ENCODE measurements around the gene CFAP20DC. TPM values are rescaled to one million over a fixed set of nuclear protein-coding genes. Genes with fewer than 3 reads are reported as not detected.

The CFAP20DC gene
- total RNA-seq, 1 experiment from 2014 or later, result 0.11 TPM

- Histone ChIP-seq H3K27me3 (ENCODE audit: low read length) (no peaks in the 10 kb centered on the region), H3K4me1 (ENCODE audit: low read length) (no peaks in the 10 kb centered on the region), H3K36me3 (ENCODE audit: insufficient read depth, low read length) (no peaks in the 10 kb centered on the region), H2AFZ (ENCODE audit: low read length) (no peak overlapping the region), H3K4me3 (ENCODE audit: low read length) (no peak overlapping the region), H3K4me2 (ENCODE audit: low read depth, low read length, poor library complexity, severe bottlenecking) (no peak overlapping the region), H3K9me3 (ENCODE audit: low read length) (no peaks in the 10 kb centered on the region), H3K9me2 (replicated peaks; ENCODE audit: insufficient read depth, low read length) (no peaks in the 10 kb centered on the region; the same call in 1 of the 2 replicates), H3K79me2 (ENCODE audit: low read length) (no peaks in the 10 kb centered on the region), H3K27ac (ENCODE audit: low read length) (no peak overlapping the region), H3K9ac (ENCODE audit: low read length) (no peak overlapping the region), H4K20me1 (ENCODE audit: insufficient read depth, low read depth, low read length) (no peaks in the 10 kb centered on the region)
- DNase-seq, result no peak
Measured at GRCh38 chr3:58952128-58952917, 97.5 kb downstream of the CFAP20DC start.

DNA sequence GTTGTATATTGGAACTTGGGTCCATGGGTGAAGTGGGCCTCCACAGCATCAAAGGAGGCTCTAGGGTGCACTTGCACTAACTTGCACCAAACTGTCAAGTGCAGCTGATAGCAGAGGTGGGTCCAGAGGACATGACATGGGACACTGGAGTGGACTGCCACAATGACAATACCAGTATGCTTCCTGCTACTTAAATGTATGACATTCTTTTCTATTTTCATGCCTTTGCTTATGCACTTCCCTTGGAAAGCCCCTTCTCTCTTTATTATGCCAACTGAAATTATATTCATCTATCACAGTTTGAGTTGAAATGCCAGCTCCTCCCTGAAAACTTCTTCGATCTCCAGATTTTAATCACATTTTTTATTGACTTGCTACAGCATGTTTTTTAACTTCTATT is 101.8 kb downstream of the CFAP20DC start:
- Histone ChIP-seq H3K9ac (ENCODE audit: low read length) (no peak overlapping the region), H3K4me3 (ENCODE audit: low read length) (no peak overlapping the region), H4K20me1 (ENCODE audit: insufficient read depth, low read depth, low read length) (no peaks in the 10 kb centered on the region), H3K27ac (ENCODE audit: low read length) (no peak overlapping the region), H3K79me2 (ENCODE audit: low read length) (no peaks in the 10 kb centered on the region), H3K27me3 (ENCODE audit: low read length) (no peaks in the 10 kb centered on the region), H3K4me1 (ENCODE audit: low read length) (no peaks in the 10 kb centered on the region), H3K9me2 (replicated peaks; ENCODE audit: insufficient read depth, low read length) (no peaks in the 10 kb centered on the region), H3K4me2 (ENCODE audit: low read depth, low read length, poor library complexity, severe bottlenecking) (no peak overlapping the region), H2AFZ (ENCODE audit: low read length) (no peak overlapping the region), H3K36me3 (ENCODE audit: insufficient read depth, low read length) (no peaks in the 10 kb centered on the region), H3K9me3 (ENCODE audit: low read length) (no peaks in the 10 kb centered on the region)
- no peak for DNase-seq

DNA sequence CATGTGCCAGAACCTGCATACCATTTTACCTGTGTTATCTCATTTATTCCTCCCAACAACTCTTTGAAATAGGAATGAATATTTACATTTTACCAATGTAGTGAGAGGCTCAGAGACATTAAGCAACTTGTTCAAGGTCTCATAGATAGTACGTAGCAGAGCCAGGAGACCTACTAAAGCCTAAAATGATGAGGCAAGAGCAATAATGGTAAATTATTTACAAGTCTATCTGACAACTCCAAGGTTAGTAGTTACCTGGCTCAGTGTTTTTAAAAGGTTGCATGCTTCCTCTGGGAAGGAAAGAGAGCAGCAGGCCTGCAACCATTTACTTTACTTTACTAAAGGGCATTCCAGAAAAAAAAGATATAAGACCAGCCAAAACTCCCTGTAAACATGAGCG is 103.0 kb downstream of the CFAP20DC start:
- Histone ChIP-seq H3K4me1 (ENCODE audit: low read length) (no peaks in the 10 kb centered on the region), H3K79me2 (ENCODE audit: low read length) (no peaks in the 10 kb centered on the region), H4K20me1 (ENCODE audit: insufficient read depth, low read depth, low read length) (no peaks in the 10 kb centered on the region), H3K4me2 (ENCODE audit: low read depth, low read length, poor library complexity, severe bottlenecking) (no peak overlapping the region), H3K9ac (ENCODE audit: low read length) (no peak overlapping the region), H3K27ac (ENCODE audit: low read length) (no peak overlapping the region), H3K9me3 (ENCODE audit: low read length) (no peaks in the 10 kb centered on the region), H3K4me3 (ENCODE audit: low read length) (no peak overlapping the region), H3K9me2 (replicated peaks; ENCODE audit: insufficient read depth, low read length) (no peaks in the 10 kb centered on the region), H3K36me3 (ENCODE audit: insufficient read depth, low read length) (no peaks in the 10 kb centered on the region), H2AFZ (ENCODE audit: low read length) (no peak overlapping the region), H3K27me3 (ENCODE audit: low read length) (no peaks in the 10 kb centered on the region)
- no peak for DNase-seq

- no peaks in the 10 kb centered on the region for H3K36me3 ChIP-seq (ENCODE audit: insufficient read depth, low read length)
- no peaks in the 10 kb centered on the region for H3K27me3 ChIP-seq (ENCODE audit: low read length)
- H3K4me3 ChIP-seq (ENCODE audit: low read length), result no peak overlapping the region
- no peak overlapping the region for H2AFZ ChIP-seq (ENCODE audit: low read length)
- H3K4me1 ChIP-seq (ENCODE audit: low read length), result no peaks in the 10 kb centered on the region
- no peaks in the 10 kb centered on the region for H3K79me2 ChIP-seq (ENCODE audit: low read length)
- H3K9ac ChIP-seq (ENCODE audit: low read length), result no peak overlapping the region
- DNase-seq, result no peak
- H4K20me1 ChIP-seq (ENCODE audit: insufficient read depth, low read depth, low read length), result no peaks in the 10 kb centered on the region
- no peak overlapping the region for H3K4me2 ChIP-seq (ENCODE audit: low read depth, low read length, poor library complexity, severe bottlenecking)
- H3K9me3 ChIP-seq (ENCODE audit: low read length), result no peaks in the 10 kb centered on the region
- no peak overlapping the region for H3K27ac ChIP-seq (ENCODE audit: low read length)
- H3K9me2 ChIP-seq (replicated peaks; ENCODE audit: insufficient read depth, low read length), result no peaks in the 10 kb centered on the region
Measured at GRCh38 chr3:58938057-58938456, 111.8 kb downstream of the CFAP20DC start.

- no peaks in the 10 kb centered on the region for H4K20me1 ChIP-seq (ENCODE audit: insufficient read depth, low read depth, low read length)
- no peak overlapping the region for H3K27ac ChIP-seq (ENCODE audit: low read length)
- no peak overlapping the region for H3K4me3 ChIP-seq (ENCODE audit: low read length)
- no peak overlapping the region for H3K4me2 ChIP-seq (ENCODE audit: low read depth, low read length, poor library complexity, severe bottlenecking)
- no peak for DNase-seq
- no peak overlapping the region for H3K9ac ChIP-seq (ENCODE audit: low read length)
- H3K27me3 ChIP-seq (ENCODE audit: low read length), result no peaks in the 10 kb centered on the region
- H3K79me2 ChIP-seq (ENCODE audit: low read length), result no peaks in the 10 kb centered on the region
- no peak overlapping the region for H2AFZ ChIP-seq (ENCODE audit: low read length)
- H3K4me1 ChIP-seq (ENCODE audit: low read length), result no peaks in the 10 kb centered on the region
- H3K9me2 ChIP-seq (replicated peaks; ENCODE audit: insufficient read depth, low read length), result no peaks in the 10 kb centered on the region
- no peaks in the 10 kb centered on the region for H3K36me3 ChIP-seq (ENCODE audit: insufficient read depth, low read length)
- H3K9me3 ChIP-seq (ENCODE audit: low read length), result no peaks in the 10 kb centered on the region
Measured at GRCh38 chr3:58924578-58924977, 125.2 kb downstream of the CFAP20DC start.

DNA sequence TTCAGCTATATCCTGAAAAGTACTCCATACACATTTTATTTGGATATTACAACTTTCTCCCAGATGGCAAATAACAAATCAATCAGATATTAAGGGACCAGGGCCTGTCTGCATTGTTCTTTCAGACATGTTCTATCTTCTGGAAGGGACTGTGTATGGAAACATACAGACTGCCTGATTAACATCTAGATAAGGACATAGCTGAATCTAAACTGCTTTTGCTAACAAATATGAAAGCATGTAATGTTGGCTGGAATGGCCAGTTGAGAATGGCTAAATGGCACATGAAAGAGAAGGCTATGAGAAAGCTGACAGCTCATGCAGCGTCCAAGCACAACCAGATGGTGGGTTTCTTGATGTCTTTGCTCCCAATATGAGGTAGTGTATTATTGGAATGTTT is 149.4 kb downstream of the CFAP20DC start:
- no peak overlapping the region for H3K9ac ChIP-seq (ENCODE audit: low read length)
- no peaks in the 10 kb centered on the region for H3K79me2 ChIP-seq (ENCODE audit: low read length)
- H3K9me3 ChIP-seq (ENCODE audit: low read length), result no peaks in the 10 kb centered on the region
- no peaks in the 10 kb centered on the region for H3K36me3 ChIP-seq (ENCODE audit: insufficient read depth, low read length)
- no peak overlapping the region for H3K27ac ChIP-seq (ENCODE audit: low read length)
- H3K4me2 ChIP-seq (ENCODE audit: low read depth, low read length, poor library complexity, severe bottlenecking), result no peak overlapping the region
- H4K20me1 ChIP-seq (ENCODE audit: insufficient read depth, low read depth, low read length), result no peaks in the 10 kb centered on the region
- 0 out of 2 replicates have a peak, but pooled peaks cover 3% of the 10 kb centered on the region for H3K9me2 ChIP-seq (replicated peaks; ENCODE audit: insufficient read depth, low read length)
- H2AFZ ChIP-seq (ENCODE audit: low read length), result no peak overlapping the region
- no peaks in the 10 kb centered on the region for H3K4me1 ChIP-seq (ENCODE audit: low read length)
- no peak overlapping the region for H3K4me3 ChIP-seq (ENCODE audit: low read length)
- no peaks in the 10 kb centered on the region for H3K27me3 ChIP-seq (ENCODE audit: low read length)
- DNase-seq, result no peak

DNA sequence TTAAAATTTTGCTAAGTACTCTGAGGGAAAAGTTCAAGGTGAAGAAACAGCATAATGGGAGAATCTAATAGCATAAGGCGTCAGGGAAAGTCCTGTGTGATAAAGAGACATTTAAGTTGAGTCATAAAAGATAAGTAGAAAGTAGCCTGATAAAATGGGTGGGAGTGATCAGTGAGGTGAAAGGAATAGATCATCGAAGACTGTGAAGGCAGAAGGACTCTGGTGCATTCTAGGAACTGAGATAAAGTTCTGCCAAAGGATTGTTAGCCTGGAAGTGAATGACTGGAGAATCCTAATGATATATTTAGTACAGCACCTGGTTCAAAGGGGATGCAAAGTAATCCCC is 149.9 kb downstream of the CFAP20DC start:
- Histone ChIP-seq H3K79me2 (ENCODE audit: low read length) (no peaks in the 10 kb centered on the region), H3K9ac (ENCODE audit: low read length) (no peak overlapping the region), H3K27me3 (ENCODE audit: low read length) (no peaks in the 10 kb centered on the region), H3K9me3 (ENCODE audit: low read length) (no peaks in the 10 kb centered on the region), H3K9me2 (replicated peaks; ENCODE audit: insufficient read depth, low read length) (0 out of 2 replicates have a peak, but pooled peaks cover 3% of the 10 kb centered on the region), H3K27ac (ENCODE audit: low read length) (no peak overlapping the region), H2AFZ (ENCODE audit: low read length) (no peak overlapping the region), H3K36me3 (ENCODE audit: insufficient read depth, low read length) (no peaks in the 10 kb centered on the region), H3K4me1 (ENCODE audit: low read length) (no peaks in the 10 kb centered on the region), H4K20me1 (ENCODE audit: insufficient read depth, low read depth, low read length) (no peaks in the 10 kb centered on the region), H3K4me2 (ENCODE audit: low read depth, low read length, poor library complexity, severe bottlenecking) (no peak overlapping the region), H3K4me3 (ENCODE audit: low read length) (no peak overlapping the region)
- no peak for DNase-seq

DNA sequence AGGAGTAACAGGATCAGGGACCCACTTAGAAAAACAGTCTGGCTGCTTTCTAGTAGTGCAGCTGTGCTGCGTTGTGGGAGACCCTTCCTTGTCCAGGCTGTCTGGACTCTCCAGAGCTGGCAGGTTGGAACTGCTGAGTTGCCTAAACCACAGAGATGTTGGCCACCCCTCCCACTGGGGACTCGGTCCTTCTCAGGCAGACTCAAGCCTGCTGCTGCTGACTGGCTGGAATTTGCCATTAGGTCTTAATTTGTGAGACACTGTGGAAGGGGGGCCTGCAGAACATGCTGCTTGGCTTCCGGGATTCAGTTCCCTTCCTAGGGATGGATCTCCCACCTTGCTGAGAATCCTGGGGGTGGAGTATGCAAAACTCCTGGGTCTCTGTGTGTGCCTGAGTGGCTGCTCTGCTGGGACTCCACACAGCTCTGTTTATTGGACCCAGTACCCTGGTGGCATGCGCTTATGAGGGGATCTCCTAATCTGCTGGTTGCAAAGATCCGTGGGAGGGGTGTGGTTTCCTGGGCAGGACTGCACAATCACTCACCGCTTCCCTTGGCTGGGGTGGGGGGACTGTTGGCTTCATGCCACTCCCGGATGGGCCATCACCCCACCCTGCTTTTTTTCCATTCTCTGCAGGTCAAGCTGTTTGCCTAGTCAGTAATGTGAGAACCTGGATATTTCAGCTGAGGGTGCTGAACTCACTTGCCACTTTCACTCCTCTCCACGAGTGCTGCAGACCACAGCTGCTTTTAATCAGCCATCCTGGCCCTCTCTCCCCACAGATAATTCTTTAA is 150.5 kb downstream of the CFAP20DC start:
- H3K27me3 ChIP-seq (ENCODE audit: low read length), result no peaks in the 10 kb centered on the region
- no peak for DNase-seq
- H3K79me2 ChIP-seq (ENCODE audit: low read length), result no peaks in the 10 kb centered on the region
- no peaks in the 10 kb centered on the region for H3K4me1 ChIP-seq (ENCODE audit: low read length)
- no peak overlapping the region for H3K4me2 ChIP-seq (ENCODE audit: low read depth, low read length, poor library complexity, severe bottlenecking)
- no peak overlapping the region for H3K4me3 ChIP-seq (ENCODE audit: low read length)
- no peaks in the 10 kb centered on the region for H3K9me3 ChIP-seq (ENCODE audit: low read length)
- H4K20me1 ChIP-seq (ENCODE audit: insufficient read depth, low read depth, low read length), result no peaks in the 10 kb centered on the region
- H3K27ac ChIP-seq (ENCODE audit: low read length), result no peak overlapping the region
- H3K36me3 ChIP-seq (ENCODE audit: insufficient read depth, low read length), result no peaks in the 10 kb centered on the region
- 0 out of 2 replicates have a peak, but pooled peaks cover under 1% of the 10 kb centered on the region for H3K9me2 ChIP-seq (replicated peaks; ENCODE audit: insufficient read depth, low read length)
- no peak overlapping the region for H2AFZ ChIP-seq (ENCODE audit: low read length)
- H3K9ac ChIP-seq (ENCODE audit: low read length), result no peak overlapping the region
